Fibroblast of skin of right quadriceps (primary cell): Measurements from ENCODE around the gene RPS2.
A peak's percentile ranks its signal among the peaks of the same experiment; 100 is the strongest.

Experiments
- DNase-seq: peaks from one replicate; pipeline ENCODE4 v3.0.0-alpha.2; 2013

The RPS2 gene

GRCh38 chr16:1980770-1981087 is 16.1 kb upstream of the RPS2 start:
- DNase-seq: no peak

DNA sequence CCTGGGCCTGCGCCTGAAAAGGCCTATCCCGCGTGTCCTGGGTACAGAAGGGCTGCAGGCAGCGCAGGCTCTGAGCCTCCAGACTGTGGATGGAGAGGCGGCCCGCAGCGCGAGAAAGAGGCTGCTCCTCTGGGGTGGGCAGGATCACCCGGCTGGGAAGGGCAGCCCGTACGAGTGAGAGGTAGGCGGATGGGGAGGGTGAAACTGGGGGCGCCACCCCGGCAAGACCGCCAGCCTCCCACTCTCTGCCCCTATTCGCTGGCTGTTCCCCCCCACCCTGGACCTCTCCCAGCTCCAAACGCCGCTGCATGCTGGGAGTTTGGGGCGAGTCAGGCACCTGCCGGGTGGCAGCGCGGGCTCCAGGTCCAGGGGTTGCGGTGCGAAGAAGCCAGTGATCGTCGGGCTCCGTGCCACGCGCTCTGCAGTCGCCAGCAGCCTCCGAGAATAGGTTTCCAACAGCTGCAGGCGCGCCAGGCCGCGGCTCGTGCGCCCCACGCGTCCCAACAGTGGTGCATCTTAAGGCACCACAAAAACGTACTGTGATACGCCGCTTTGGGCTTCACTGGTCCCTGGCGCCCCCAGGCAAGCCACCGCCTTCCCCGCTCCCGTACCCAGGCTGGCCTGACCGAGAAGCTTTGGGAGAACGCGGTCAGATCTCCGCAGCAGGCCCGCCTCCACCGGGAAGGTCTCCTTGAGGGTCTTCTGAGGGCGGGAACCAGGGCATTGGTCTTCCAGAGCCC is 15.6 kb upstream of the RPS2 start:
- DNase-seq: no peak

DNA sequence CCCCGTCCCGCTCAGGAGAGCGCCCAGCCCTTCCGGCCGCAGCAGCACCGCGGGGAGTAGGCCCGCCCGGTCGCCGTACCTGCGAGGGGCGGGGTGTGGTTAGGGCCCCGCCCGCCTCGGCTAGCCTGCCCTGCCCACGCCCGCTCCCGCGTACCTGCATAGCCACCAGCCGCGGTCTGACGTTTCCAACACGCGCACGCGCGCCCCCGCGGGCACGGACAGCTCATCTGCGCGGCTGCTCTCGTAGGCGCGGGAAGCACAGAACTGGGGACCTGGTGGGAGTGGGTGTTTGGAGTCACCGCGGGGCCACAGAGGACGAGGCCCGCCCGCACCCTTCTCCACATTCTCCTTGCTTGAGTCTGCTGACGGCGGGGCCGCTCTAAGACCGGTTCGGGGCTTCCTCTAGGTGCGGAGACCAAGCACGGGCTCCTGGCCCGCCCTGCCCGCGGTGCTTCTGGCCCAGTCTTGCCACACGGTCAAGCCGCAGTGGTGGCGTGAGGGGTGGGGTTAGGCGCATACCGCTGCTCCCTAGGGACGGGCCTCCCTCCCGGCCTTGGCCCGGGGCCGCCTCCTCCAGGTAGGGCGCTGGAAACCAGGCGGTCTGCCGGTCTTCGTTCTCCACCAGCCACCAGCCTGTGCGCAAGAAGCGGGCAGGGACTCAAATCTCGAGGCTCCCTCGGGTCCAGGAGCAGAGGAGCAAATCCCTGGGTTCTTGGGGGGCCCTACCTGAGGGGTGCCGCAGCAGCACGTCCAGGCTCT is 14.8 kb upstream of the RPS2 start:
- no peak for DNase-seq

DNA sequence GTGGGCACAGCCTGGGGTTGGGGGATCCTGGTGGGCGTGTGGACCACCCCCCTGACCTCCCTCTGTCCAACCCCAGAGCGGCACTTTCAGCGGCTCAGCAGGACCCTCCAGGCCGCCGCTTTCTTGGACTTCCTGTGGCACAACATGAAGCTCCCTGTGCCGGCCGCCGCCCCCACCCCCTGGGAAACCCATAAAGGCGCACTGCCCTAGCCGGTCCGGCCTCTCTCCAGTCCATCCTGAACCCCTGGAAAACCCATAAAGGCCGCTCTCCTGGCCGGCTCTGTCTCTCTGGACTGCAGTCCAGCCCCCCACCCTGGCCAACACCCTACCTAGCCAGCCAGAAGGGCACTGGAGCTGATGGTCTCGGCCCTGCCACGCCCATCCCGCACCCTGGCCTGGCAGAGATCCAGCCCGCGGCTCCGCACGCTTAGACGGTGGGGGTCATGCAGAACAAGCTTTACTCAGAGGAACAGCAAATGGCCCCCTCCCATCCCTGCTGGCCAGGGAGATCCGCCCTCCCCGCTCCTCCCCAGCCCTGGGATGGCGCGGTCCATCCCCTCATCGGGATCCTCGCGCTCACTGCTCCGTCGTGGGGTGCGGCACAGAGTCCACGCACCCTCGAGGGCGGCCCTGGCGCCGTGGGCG is 14.0 kb upstream of the RPS2 start:
- no peak for DNase-seq

GRCh38 chr16:1977875-1978268 is 13.2 kb upstream of the RPS2 start:
- no peak for DNase-seq

DNA sequence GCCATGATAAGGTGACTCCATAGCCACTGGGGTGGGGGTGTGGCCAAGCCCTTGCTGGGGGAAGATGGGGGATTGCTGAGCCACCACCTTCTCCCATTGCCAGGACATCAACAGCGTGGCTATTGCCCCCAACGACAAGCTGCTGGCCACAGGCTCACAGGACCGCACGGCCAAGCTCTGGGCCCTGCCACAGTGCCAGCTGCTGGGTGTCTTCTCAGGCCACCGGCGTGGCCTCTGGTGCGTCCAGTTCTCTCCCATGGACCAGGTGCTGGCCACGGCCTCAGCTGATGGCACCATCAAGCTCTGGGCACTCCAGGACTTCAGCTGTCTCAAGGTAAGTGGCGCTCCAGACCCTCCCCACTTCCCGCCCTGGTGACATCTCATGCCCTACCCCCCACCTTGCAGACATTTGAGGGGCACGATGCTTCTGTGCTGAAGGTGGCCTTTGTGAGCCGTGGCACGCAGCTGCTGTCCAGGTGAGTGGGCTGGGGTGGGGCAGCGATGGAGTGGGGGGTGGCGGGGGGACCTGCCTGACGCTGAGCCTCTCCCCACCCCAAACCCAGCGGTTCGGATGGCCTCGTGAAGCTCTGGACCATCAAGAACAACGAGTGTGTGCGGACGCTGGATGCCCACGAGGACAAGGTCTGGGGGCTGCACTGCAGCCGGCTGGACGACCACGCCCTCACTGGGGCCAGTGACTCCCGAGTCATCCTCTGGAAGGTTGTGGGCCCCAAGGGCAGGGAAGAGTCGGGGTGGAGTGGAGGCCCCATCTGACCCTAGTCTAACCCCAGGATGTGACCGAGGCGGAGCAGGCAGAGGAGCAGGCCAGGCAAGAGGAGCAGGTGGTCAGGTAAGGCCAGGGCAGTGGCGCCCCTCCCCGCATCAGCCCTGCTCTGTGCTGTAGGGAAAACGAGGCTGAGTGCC is 12.6 kb upstream of the RPS2 start:
- DNase-seq: no peak

GRCh38 chr16:1976216-1976520 is 11.5 kb upstream of the RPS2 start:
- no peak for DNase-seq

DNA sequence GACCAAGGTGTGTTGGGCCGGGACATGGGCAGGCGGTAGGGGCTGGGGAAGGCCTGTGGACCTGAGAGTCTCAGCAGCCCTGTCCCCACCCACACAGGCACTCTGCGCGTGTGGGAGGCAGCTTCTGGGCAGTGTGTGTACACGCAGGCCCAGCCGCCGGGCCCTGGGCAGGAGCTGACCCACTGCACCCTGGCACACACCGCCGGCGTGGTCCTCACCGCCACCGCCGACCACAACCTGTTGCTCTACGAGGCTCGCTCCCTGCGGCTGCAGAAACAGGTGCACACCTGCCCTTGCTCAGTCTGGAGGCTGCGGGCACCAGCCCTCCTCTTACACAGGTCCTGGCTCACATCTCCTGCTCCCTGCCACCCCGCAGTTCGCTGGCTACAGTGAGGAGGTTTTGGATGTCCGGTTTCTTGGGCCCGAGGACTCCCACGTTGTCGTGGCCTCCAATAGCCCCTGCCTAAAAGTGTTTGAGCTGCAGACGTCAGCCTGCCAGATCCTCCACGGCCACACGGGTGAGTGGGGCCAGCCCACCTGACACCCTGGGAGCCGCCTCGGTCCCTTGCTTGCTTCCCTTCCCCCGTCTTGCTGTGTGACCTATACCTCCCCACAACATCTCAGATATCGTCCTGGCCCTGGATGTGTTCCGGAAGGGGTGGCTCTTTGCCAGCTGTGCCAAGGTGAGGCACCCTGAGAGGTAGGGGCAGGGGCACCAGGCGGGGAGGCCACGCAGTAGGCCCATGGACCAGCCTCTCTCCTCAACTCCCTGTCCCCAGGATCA is 11.0 kb upstream of the RPS2 start:
- no peak for DNase-seq

DNA sequence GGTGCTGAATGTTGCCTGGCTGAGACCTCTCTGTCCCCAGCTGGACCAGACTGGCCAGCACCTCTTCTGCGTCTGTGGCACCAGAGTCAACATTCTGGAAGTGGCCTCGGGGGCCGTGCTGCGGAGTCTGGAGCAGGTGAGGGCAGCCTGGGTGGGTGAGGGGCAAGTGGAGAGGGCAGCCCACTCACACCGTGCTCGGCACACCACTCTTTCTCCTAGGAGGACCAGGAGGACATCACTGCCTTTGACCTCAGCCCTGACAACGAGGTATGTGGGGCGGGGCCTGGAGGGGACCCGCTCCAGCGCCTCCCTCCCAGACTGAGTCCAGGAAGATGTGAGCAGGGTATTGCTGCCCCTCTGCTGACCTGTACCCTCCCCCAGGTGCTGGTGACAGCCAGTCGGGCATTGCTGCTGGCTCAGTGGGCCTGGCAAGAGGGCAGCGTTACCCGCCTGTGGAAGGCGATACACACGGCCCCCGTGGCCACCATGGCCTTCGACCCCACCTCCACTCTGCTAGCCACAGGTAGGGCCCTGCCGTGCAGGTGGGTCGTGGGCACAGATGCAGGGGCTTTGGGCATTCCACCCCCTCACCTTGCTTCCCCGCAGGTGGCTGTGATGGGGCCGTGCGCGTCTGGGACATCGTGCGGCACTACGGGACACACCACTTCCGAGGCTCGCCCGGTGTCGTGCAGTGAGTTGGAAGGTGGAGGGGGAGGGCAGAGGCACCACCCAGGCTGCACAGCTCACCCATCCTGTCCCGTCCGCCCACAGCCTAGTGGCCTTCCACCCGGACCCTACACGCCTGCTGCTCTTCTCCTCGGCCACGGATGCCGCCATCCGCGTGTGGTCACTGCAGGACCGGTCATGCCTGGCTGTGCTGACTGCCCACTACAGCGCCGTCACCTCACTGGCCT is 9.8 kb upstream of the RPS2 start:
- DNase-seq: no peak

DNA sequence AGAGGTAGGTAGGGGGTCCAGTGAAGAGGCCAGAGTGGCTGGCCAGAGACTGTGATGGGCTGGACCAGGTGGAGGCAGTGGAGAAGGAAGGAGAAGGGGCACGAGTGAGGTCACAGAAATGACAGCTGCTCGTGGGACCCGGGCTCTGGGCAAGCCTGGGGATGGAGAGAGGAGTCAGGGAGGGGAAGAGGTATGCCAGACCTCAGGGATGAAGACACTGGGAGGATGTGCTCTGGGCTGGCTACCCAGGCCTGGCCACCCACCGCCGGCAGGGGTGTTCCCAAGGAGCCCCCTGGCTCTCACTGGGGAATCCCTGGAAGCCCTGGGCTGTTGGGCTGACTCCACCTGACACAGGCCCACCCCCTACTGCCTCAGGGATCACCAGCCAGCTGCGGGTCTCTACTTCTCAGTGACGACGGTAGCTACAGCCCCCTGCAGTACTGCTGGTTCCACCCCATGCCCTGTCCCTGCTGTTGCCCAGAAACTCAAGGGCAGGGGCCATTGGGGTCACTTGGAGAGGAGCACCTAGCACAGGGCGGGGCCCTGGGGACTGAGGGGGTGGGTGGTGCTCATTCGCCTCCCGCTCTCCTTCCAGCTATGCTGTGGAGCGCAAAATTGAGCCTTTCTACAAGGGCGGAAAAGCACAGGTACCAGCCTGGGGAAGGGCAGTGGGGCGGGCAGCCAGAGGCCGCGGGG is 9.0 kb upstream of the RPS2 start:
- no peak for DNase-seq

- DNase-seq: no peak
Measured at GRCh38 chr16:1972490-1972877, 7.9 kb upstream of the RPS2 start.

DNA sequence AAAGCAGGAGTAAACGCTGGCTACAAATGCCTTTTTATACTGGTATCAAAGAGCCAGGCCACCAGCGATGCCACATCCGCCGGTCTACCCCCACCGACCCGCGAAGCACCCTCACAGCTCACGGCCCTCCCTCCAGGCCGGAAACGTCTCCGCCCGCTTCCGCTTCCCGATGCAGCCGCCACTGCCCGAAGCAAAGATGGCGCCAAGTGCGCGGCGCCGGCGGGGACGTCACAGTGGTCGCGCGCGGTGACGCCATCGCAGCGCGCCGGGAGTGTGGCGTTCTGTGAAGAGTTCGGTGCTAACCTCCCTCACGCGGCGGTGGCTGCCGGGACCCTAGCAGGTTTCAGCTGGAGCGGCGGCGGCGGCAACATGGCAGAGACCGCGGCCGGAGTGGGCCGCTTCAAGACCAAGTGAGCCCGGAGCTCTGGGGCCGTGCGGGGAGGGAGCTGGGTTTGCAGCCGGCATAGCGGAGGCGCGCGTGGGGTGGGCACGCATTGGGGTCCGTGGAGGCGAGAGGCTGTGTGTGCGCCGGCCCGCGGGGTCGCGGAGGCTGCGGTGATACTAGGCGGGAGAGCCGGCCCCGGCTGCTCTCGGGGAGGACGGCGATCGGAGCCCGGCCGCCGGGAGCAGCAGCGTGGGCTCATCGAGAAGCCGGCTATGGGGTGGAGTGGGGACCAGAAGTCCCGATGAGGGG is 7.3 kb upstream of the RPS2 start, which contains the start of gene TBL3:
Gene TBL3 (plus strand): TSS at position 258 of the 694 bp plus-strand sequence. CDS start 112 bp downstream, at position 370.
- DNase-seq: peak; percentile 96

DNA sequence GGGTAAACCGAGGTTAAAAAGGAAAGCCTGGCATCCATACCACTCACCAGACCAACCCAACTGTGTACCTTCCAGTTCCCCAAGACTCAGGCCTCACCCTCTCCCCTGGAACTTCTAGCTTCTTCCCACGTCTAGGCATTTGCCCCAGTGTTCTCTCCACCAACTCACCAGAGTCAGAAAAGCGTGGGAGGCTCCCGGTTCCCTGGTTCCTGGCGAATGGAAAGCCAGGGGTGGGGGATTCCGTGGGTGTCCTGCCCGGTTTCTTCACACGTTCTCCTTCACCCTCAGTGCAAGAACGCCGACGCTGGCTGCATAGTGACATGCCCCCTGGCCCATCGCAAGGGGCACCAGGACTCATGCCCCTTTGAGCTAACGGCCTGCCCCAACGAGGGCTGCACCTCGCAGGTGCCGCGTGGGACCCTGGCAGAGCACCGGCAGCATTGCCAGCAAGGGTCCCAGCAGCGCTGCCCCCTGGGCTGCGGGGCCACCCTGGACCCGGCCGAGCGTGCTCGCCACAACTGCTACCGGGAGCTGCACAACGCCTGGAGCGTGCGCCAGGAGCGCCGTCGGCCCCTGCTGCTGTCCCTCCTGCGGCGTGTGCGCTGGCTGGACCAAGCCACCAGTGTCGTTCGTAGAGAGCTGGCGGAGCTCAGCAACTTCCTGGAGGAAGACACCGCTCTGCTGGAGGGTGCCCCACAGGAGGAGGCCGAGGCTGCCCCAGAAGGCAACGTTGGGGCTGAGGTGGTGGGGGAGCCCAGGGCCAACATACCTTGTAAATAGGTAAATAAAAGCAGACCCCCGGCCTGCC is 3.7 kb upstream of the RPS2 start:
- no peak for DNase-seq

- no peak for DNase-seq
Measured at GRCh38 chr16:1966460-1966859, 1.8 kb upstream of the RPS2 start, which contains the start of gene RNF151. TSS of gene RNF151 (plus strand) at chr16:1966856. CDS start at chr16:1966882, 26 bp downstream.

DNA sequence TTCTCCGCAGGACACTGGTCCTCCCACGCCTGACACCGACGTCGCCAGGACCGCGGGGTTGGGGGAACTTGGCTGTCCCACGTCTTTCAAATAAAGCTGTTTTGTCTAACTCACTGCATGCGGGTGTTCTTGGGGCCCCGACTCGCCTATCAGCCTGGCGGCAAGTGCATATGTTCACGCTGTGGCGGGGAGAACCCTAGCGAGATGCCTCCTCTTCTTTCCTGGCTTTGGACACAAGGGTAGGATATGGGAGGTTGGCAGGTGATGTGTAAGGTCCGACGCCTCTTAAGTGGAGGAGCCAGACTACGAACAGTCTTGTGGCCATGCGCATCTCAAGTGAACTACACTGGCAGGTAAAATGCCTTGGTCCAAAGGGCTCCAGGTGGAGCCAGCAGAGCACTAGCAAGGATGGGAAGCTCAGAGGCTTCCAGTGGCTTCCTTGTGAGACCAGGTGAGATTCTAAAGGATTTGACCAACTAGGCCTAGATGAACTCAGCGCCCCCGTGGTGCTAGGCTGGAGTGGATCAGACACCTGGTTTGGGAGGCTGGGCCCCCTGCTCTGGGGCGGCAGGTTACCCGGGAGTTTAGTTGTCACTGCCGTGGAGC is 873 bp upstream of the RPS2 start:
- no peak for DNase-seq

DNA sequence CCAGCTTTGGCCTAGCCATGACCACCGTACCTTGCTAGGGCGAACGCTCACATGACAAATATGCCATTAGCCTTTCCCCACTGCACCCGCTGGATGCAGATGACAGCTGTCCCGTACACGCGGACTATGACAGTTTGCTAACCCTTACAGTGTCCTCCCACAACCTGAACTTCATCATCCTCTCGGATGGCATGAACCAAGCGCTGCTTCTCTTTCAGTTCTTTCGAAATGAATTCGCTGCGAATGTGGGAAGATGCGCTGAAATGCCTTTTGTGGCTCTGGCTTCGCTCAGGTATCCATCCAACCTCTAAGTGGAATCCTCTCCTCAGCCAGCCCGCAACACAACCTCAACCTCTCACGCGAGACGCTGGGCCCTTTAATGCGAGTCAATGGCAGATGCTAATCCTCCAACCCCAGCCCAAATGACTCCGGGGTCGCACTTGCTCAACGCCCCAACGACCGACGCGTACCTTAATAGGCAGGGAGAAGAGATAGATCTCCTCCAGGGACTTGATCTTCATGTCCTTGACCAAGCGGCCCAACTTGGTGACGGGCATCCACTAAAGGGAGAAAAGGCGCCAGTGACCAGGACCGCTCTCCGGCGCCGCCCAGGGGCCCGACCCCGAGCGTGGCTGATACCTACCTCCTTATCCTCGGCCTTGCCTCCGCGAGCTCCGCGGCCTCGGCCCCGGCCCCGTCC is 670 bp downstream of the RPS2 start:
- no peak for DNase-seq
